ENCODE results near the gene SLC2A5. TPM values are rescaled to one million over a fixed set of nuclear protein-coding genes. Genes with fewer than 3 reads are reported as not detected.

Gene SLC2A5
- total and polyA plus RNA-seq, 2 of the 4 experiments (the other 2 are of a cell fraction) = 0.03 to 0.18 TPM

GRCh38 chr1:9044236-9044635, 25.2 kb downstream of the SLC2A5 start:
- no peak overlapping the region for H3K9ac ChIP-seq (ENCODE audit: low read depth, low read length)
- no peak overlapping the region for H3K18ac ChIP-seq (ENCODE audit: low read depth, low read length)
- DNase-seq = no peak
- no peak overlapping the region for H3K4ac ChIP-seq (ENCODE audit: low read depth, low read length)
- no peaks in the 10 kb centered on the region for H3K9me3 ChIP-seq (ENCODE audit: control insufficient read depth, insufficient read depth, low read length)
- H3K79me1 ChIP-seq (ENCODE audit: low read depth in 1 of 2, low read length in 2 of 2) = no peaks in the 10 kb centered on the region
- no peak overlapping the region for H3K27ac ChIP-seq (ENCODE audit: insufficient read depth, low read length)
- H4K91ac ChIP-seq (ENCODE audit: insufficient read depth, low read depth, low read length) = no peak overlapping the region
- H2BK120ac ChIP-seq (ENCODE audit: low read depth, low read length) = no peak overlapping the region
- H4K5ac ChIP-seq (ENCODE audit: low read depth, low read length) = no peak overlapping the region
- no peak overlapping the region for H3K56ac ChIP-seq (ENCODE audit: extremely low read depth, insufficient read depth, low read length)
- no peak overlapping the region for H3K4me3 ChIP-seq (ENCODE audit: insufficient read depth, low read depth, low read length)
- in situ Hi-C loops (cut with MboI; ENCODE audit: low sequenced_read_pairs) (no loop called here), intact Hi-C loops (cut with micrococcal nuclease) (no loop called here), dilution Hi-C loops (cut with HindIII; ENCODE audit: low sequenced_read_pairs, unreplicated experiment) (no loop called here)
- no peak for ATAC-seq (ENCODE audit: low read depth)
- TF ChIP-seq MXI1 (IDR thresholded peaks at IDR 0.05; ENCODE audit: borderline replicate concordance, low read depth, low read length) (no peak), CHD1 (IDR thresholded peaks at IDR 0.05; ENCODE audit: low read depth, low read length) (no peak), MAFK (IDR thresholded peaks at IDR 0.05; ENCODE audit: low read depth, low read length) (no peak), RCOR1 (IDR thresholded peaks at IDR 0.05; ENCODE audit: insufficient replicate concordance, low read length) (no peak), RFX5 (IDR thresholded peaks at IDR 0.05; ENCODE audit: low read depth, low read length) (no peak), USF2 (IDR thresholded peaks at IDR 0.05; ENCODE audit: low read depth, low read length) (no peak), ELK1 (IDR thresholded peaks at IDR 0.05; ENCODE audit: borderline replicate concordance, low read depth, low read length) (no peak), FOS (IDR thresholded peaks at IDR 0.05; ENCODE audit: low read depth, low read length) (no peak), BHLHE40 (IDR thresholded peaks at IDR 0.05; ENCODE audit: low read depth, low read length) (no peak), SMC3 (IDR thresholded peaks at IDR 0.05; ENCODE audit: low read depth, low read length) (no peak), RAD21 (IDR thresholded peaks at IDR 0.05; ENCODE audit: low read length) (no peak), NFE2L2 (IDR thresholded peaks at IDR 0.05; ENCODE audit: low read depth, low read length) (no peak), POLR2A (IDR thresholded peaks at IDR 0.05; ENCODE audit: low read depth, low read length) (no peak), CEBPB (IDR thresholded peaks at IDR 0.05; ENCODE audit: low read depth, low read length) (no peak), MAZ (IDR thresholded peaks at IDR 0.05; ENCODE audit: borderline replicate concordance, low read depth, low read length) (no peak)
- BruUV-seq (replicated peaks) = no TSS peak
- no peak overlapping the region for H4K8ac ChIP-seq (ENCODE audit: low read depth in 2 of 2, low read length in 2 of 2)
- ChIA-PET POLR2A (ENCODE audit: unreplicated experiment) (interaction anchor here (0.6 kb wide), 1 partner anchor 19 kb away, joined by 3 read pairs; no protein-coding TSS in a partner anchor), CTCF (no interaction called here)
- H3K36me3 ChIP-seq (ENCODE audit: control insufficient read depth, insufficient read depth, low read length) = no peaks in the 10 kb centered on the region
- H3K23ac ChIP-seq (ENCODE audit: low read depth, low read length) = no peak overlapping the region
- H2AK9ac ChIP-seq (replicated peaks; ENCODE audit: low read depth, low read length, poor library complexity) = no peak overlapping the region
- H2BK15ac ChIP-seq (ENCODE audit: low read depth, low read length) = no peak overlapping the region
- H3K4me2 ChIP-seq (ENCODE audit: low read depth, low read length) = no peak overlapping the region
- H2BK5ac ChIP-seq (ENCODE audit: low read depth, low read length, poor library complexity, severe bottlenecking) = no peak overlapping the region
- H3K4me1 ChIP-seq (ENCODE audit: control insufficient read depth, insufficient read depth, low read length) = no peaks in the 10 kb centered on the region
- no peak overlapping the region for H2AK5ac ChIP-seq (ENCODE audit: low read depth, low read length)
- no peak overlapping the region for H3K14ac ChIP-seq (replicated peaks; ENCODE audit: low read depth, low read length)
- H2BK20ac ChIP-seq (ENCODE audit: low read depth, low read length) = no peak overlapping the region
- no peak overlapping the region for H2AFZ ChIP-seq (replicated peaks; ENCODE audit: low read length, poor library complexity)
- H3K27me3 ChIP-seq (ENCODE audit: control insufficient read depth, insufficient read depth, low read length) = peaks cover 53% of the 10 kb centered on the region
- no peaks in the 10 kb centered on the region for H4K20me1 ChIP-seq (ENCODE audit: insufficient read depth, low read length)
- no peaks in the 10 kb centered on the region for H3K9me1 ChIP-seq (ENCODE audit: insufficient read depth, low read length)
- 80% methylated on average over 1 of the region's 4 CpGs; no CpG with 5 or more reads in 1 of the 2 experiments for WGBS, 2 experiments (ENCODE audit: extremely low coverage in 2 of 2, insufficient read length in 1 of 2)
